Activated T-helper 17 cell treated with anti-CD3 and anti-CD28 coated beads, Interleukin-2, amount 50 U/mL, for 72 hours (primary cell): ENCODE measurements around the gene PURB. TPM values are rescaled to one million over a fixed set of nuclear protein-coding genes. Genes with fewer than 3 reads are reported as not detected.

ENCODE experiments used
- ATAC-seq: fragments of 150-1000 bp; cut with Tn5 transposase; replicated peaks from 2 replicates; pipeline ENCODE4 v1.10.0; 2021; ENCODE audit warnings: mild to moderate bottlenecking, moderate library complexity
- H3K27ac Mint-ChIP-seq: one replicate; pipeline ENCODE4 v1.8.0; 2022; ENCODE audit warnings: mixed read lengths
- H3K27me3 Mint-ChIP-seq: one replicate; pipeline ENCODE4 v1.8.0; 2022; ENCODE audit warnings: mixed read lengths
- H3K36me3 Mint-ChIP-seq: one replicate; pipeline ENCODE4 v1.8.0; 2022; ENCODE audit warnings: low read depth, mild to moderate bottlenecking, mixed read lengths
- H3K4me1 Mint-ChIP-seq: one replicate; pipeline ENCODE4 v1.8.0; 2022; ENCODE audit warnings: mixed read lengths
- H3K4me3 Mint-ChIP-seq: one replicate; pipeline ENCODE4 v1.8.0; 2022; ENCODE audit warnings: mild to moderate bottlenecking, mixed read lengths
- H3K9me3 Mint-ChIP-seq: one replicate; pipeline ENCODE4 v1.8.0; 2022; ENCODE audit warnings: mixed read lengths
- total RNA-seq, 2 donors: library from RNA; stranded (reverse); gene quantifications; one replicate each; pipeline ENCODE4 v1.2.3, GENCODE V29; 2022

Gene PURB
- total RNA-seq, 2 donors from 2014 or later: 22.5 to 24.5 TPM

DNA sequence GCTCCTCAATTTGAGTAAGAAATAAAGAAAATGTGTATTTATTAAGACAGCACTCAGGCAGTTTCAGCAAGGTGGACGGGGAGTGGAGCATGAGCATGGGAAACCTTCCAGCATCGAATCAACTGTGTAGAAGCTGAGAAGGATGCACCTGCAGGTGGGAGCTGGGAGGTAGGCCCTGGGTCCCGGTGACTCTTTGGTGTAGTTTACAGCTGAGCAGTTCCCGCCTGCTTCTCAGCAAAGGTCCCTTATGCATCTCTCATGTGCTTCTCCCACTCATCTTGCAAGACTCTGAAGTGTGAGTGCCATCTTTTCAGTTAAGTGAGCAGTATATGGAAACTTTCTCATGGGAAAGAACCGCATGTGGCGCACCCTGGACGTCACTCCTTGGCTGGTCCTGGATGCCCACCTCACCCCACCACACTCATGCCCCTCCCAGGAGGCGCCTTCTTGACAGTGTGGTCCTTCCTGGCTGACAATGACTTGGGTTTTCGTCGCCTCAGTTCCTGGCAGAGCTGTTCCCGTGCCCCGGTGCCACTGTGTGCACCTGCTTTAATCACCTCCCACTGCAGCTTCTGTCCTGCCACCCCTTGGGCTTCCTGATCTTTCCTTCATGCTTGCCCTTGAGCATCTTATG, 19.8 kb upstream of the PURB start:
- Mint-ChIP-seq H3K9me3 (no peaks in the 10 kb centered on the region), H3K27me3 (no peaks in the 10 kb centered on the region), H3K27ac (no peak overlapping the region), H3K4me3 (no peak overlapping the region), H3K4me1 (peaks cover 5% of the 10 kb centered on the region), H3K36me3 (no peaks in the 10 kb centered on the region)
- no peak for ATAC-seq

DNA sequence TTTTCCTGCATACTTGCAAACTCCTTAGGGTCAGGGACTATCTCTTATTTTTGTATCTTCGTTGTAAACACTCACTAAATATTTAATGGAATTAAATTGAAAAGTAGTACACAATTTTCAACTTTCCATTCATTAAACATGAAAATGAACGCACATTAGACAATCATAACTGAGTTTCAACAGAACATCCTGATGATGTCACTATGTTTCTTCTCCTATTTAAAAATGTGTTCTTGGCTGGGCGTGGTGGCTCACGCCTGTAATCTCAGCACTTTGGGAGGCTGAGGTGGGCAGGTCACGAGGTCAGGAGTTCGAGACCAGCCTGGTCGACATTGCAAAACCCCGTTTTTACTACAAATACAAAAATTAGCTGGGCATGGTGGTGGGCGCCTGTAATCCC, 14.1 kb upstream of the PURB start:
- peaks cover 9% of the 10 kb centered on the region for H3K4me1 Mint-ChIP-seq
- no peak overlapping the region for H3K4me3 Mint-ChIP-seq
- no peak overlapping the region for H3K27ac Mint-ChIP-seq
- no peak for ATAC-seq
- H3K36me3 Mint-ChIP-seq: no peaks in the 10 kb centered on the region
- no peaks in the 10 kb centered on the region for H3K9me3 Mint-ChIP-seq
- H3K27me3 Mint-ChIP-seq: no peaks in the 10 kb centered on the region

DNA sequence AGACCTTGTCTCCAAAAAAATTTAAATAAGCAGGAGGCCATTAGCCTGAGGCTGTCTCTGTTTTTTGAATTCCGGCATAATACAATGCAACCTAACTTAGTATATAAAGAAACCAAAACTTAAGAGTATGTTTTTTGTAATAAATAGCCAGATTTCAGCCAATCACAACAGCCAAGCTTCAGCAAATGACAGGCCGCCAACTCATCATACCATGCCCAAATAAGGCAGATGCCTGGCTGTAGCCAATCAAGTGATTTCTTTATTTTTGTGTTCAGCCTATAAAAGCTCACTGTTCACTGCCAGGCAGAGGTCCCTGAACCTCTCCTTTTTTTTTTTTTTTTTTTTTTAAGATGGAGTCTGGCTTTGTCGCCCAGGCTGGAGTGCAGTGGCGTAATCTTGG, 12.7 kb upstream of the PURB start:
- H3K27ac Mint-ChIP-seq: peak overlapping the region; percentile 14
- peak; percentile 68 for ATAC-seq

DNA sequence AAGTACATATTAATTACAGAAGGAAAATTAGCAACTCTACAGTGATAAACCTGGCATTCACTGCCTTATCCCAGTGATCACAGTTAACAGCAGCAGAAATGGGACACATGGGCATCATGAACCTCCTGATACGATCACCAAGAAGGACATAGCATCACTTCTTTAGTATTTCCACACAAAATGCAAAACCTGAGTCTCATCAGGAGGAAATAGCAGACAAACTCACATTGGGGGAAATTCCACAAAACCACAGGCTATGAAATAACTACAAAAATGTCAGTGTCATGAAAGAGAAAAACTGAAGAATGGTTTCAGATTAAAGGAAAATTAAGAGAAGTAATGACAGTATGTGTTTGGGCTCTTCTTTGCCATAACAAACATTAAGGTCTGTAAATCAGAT, 12.0 kb upstream of the PURB start:
- peak overlapping the region; percentile 56 for H3K4me3 Mint-ChIP-seq
- no peaks in the 10 kb centered on the region for H3K27me3 Mint-ChIP-seq
- ATAC-seq: no peak
- peaks cover 9% of the 10 kb centered on the region for H3K4me1 Mint-ChIP-seq
- H3K27ac Mint-ChIP-seq: peak overlapping the region; percentile 14
- H3K9me3 Mint-ChIP-seq: no peaks in the 10 kb centered on the region
- H3K36me3 Mint-ChIP-seq: no peaks in the 10 kb centered on the region

More for the DNA sequence above, 12.7 kb upstream of the PURB start:
- H3K36me3 Mint-ChIP-seq: no peaks in the 10 kb centered on the region
- H3K27me3 Mint-ChIP-seq: no peaks in the 10 kb centered on the region
- H3K9me3 Mint-ChIP-seq: no peaks in the 10 kb centered on the region
- H3K4me1 Mint-ChIP-seq: peaks cover 9% of the 10 kb centered on the region
- peak overlapping the region; percentile 56 for H3K4me3 Mint-ChIP-seq

DNA sequence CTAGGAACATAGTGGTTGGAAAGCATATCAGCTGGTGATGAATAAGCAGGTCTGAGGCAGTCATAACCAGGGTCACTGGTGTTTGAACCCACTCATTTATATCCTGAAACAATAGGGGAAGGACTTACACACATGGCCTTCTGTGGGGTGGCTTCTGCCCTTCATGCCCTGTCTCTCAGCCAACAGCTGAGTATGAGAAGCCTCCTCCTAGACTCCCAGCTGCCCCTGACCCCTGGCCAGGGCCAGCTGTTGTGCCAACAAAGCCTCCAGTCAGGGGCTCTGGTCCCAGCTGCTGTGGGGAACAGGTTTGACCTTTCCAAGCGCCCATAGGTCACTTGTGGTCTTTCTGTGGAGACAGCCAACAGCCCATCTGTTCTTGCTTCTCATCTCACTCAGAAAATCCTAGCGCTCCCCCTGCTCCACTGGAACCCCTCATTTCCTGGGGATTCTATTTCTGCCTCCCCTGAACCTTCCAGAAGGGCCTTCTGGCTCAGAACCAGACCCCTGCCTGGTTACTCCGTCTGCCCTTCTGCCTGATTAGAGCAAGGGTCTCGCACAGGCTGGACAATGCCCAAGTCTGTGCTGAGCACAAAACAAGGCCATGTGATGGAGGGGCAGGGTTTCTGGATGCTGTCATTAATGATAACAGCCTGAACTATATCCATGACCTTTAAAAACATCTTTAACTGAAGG, 9.7 kb upstream of the PURB start:
- H3K9me3 Mint-ChIP-seq: no peaks in the 10 kb centered on the region
- no peaks in the 10 kb centered on the region for H3K27me3 Mint-ChIP-seq
- H3K27ac Mint-ChIP-seq: no peak overlapping the region
- peak; percentile 45 for ATAC-seq
- H3K4me3 Mint-ChIP-seq: no peak overlapping the region
- H3K36me3 Mint-ChIP-seq: no peaks in the 10 kb centered on the region
- peaks cover 20% of the 10 kb centered on the region for H3K4me1 Mint-ChIP-seq

DNA sequence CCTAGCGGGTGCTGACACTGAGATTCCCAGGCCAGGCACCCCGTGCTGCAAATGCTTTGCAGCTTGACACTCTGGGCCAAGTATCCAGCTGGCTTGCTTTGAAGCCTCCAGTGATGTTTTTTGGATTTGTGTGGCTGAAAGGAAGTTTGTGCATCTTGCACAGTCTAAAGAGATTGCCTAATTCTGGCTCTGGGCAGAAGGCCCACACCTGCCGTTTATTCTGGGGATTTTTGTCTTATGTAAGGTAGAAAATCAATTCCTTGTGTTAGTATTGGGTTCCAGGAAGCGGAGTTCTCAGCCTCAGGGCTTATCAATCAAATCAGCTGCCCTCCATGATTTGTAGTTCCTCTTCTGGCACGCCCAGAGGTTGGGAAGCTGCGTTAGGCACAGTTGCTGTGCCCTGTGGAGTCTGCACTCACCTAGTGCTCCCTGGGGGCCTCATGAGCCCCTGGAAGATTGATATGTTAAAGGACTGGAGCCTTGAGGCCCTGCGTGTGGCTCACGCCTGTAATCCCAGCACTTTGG, 8.4 kb upstream of the PURB start:
- H3K36me3 Mint-ChIP-seq: no peaks in the 10 kb centered on the region
- H3K4me1 Mint-ChIP-seq: peaks cover 20% of the 10 kb centered on the region
- no peaks in the 10 kb centered on the region for H3K27me3 Mint-ChIP-seq
- peak overlapping the region; percentile 72 for H3K27ac Mint-ChIP-seq
- H3K9me3 Mint-ChIP-seq: no peaks in the 10 kb centered on the region
- no peak overlapping the region for H3K4me3 Mint-ChIP-seq
- ATAC-seq: no peak

DNA sequence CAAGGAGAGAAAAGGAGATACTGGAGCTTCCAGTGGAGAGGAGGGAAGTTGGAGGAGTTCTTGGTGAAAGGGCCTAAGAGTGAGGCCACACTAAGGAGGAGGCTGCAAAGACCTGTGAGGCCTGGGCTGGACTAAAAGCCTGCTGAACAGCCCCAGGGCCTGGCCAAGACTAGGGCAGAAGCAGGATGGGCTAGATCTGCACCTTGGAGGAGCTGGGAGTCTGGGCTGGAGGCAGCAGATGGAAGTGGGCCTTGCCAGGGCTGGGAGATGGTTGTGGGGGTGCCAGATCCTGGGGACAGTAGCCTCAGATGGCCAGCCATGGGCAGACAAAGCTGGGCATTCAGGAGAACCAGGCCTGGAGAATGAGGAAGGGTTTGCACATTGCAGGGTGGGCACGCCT, 6.5 kb upstream of the PURB start:
- Mint-ChIP-seq H3K4me3 (peak overlapping the region; percentile 39), H3K4me1 (peaks cover 20% of the 10 kb centered on the region)
- ATAC-seq: no peak

DNA sequence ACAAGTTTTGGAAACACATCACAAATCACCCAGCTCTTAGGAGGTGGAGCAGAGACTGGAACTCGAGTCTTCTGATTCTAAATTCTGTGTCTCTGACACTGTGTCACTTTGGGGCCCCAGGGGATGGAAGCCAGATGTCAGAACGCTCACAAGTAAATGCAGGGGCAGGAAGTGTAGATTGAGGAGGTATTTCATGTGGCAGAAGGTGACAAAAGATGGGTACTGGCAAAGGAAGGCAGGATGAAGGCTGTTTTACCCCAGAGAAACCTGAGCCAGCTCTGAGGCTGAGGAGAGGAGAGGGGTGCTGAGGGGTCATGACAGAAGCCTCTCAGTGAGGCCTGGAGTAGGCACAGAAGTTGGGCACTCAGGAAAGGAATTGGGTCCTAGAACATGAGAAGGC, 6.0 kb upstream of the PURB start:
- Mint-ChIP-seq H3K9me3 (no peaks in the 10 kb centered on the region), H3K4me1 (peaks cover 20% of the 10 kb centered on the region), H3K27me3 (no peaks in the 10 kb centered on the region), H3K27ac (peak overlapping the region; percentile 94), H3K4me3 (peak overlapping the region; percentile 39), H3K36me3 (no peaks in the 10 kb centered on the region)
- peak; percentile 56 for ATAC-seq

More for the DNA sequence above, 6.5 kb upstream of the PURB start:
- Mint-ChIP-seq H3K27ac (peak overlapping the region; percentile 94), H3K9me3 (no peaks in the 10 kb centered on the region), H3K27me3 (no peaks in the 10 kb centered on the region), H3K36me3 (no peaks in the 10 kb centered on the region)

DNA sequence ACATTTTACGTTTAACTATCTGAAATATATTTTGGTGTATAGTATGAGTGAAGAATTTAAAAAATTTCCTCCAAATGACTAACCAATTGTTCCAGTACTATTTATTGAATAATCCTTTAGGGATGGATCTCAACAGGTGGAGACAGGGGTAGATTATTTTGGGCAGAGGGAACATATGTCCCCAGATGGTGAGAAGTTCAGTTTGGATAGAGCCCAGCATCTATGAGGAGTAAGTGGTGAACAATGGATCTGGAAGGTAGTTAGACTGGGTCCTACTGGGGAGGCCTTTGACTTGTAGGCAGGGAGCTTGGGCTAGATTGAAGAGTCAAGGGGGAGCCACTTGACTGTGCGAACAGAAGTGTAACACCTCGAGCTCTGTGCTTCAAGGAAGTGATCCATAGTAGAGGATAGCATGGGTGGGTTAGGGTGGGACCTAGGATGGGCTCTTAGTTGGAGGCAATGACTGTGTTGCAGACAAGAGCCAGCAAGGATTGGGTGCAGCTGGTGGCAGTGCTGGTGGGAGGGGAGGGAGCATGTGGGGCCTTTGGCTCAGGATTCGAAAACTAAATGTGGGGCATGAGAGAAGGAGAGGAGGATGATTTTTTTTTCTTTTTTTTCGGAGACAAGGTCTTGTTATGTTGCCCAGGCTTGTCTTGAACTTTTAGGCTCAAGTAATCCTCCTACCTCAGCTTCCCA, 3.9 kb upstream of the PURB start:
- peak overlapping the region; percentile 99 for H3K27ac Mint-ChIP-seq
- H3K4me1 Mint-ChIP-seq: peaks cover 29% of the 10 kb centered on the region
- no peak for ATAC-seq
- H3K27me3 Mint-ChIP-seq: no peaks in the 10 kb centered on the region
- no peaks in the 10 kb centered on the region for H3K9me3 Mint-ChIP-seq
- peaks cover 12% of the 10 kb centered on the region for H3K36me3 Mint-ChIP-seq
- H3K4me3 Mint-ChIP-seq: no peak overlapping the region

DNA sequence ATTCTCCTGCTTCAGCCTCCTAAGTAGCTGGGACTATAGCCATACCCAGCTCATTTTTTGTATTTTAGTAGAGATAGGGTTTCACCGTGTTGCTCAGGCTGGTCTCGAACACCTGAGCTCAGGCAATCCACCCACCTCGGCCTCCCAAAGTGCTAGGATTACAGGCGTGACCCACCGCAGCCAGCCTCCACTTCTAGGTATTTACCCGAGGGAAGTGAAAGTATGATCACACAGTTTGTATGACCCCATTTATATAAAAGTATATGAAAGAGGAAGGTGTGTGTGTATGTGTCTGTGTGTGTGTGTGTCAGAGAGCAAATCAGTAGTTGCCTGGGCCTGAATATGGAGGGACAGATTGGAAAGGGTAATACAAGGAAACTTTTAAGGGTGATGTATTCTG, 2.0 kb upstream of the PURB start:
- H3K27me3 Mint-ChIP-seq: no peaks in the 10 kb centered on the region
- peaks cover 29% of the 10 kb centered on the region for H3K4me1 Mint-ChIP-seq
- peaks cover 31% of the 10 kb centered on the region for H3K36me3 Mint-ChIP-seq
- no peak for ATAC-seq
- H3K9me3 Mint-ChIP-seq: no peaks in the 10 kb centered on the region
- peak overlapping the region; percentile 99 for H3K27ac Mint-ChIP-seq
- peak overlapping the region; percentile 99 for H3K4me3 Mint-ChIP-seq

DNA sequence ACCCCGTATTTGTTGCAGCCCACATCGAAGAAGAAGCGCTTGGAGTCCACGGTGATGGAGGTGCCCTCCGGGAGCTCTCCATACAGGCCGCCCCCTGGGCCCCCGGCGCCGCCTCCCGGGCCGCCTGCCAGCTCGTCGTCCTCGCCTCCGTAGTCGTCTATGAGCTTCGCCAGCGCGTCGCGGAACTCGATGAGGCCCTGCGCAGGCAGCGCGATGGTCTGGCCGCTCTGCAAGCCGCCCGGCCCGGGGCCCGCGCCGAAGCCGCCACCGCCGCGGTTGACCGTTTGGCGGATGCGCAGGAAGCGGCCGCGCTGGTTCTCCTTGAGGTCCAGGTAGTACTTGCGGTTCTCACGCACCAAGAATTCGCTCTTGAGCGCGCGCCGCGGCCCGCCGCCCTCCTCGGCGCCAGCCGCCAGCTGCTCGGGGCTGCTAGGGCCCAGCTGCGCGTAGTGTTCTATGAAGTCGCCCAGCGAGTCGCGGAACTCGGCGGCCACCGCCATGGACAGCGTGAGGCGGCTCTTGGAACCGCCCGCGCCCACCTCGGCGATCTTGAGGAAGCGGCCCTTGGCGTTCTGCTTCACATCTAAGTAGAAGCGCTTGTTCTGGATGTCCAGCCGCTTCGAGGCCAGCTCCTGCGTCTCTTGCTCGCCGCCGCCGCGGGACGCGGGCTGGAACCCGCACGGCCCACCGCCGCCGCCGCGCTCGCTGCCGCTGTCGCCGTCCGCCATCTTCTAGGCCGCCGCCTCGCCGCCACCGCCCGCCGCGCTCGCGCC, 523 bp downstream of the PURB start:
- peaks cover 37% of the 10 kb centered on the region for H3K4me1 Mint-ChIP-seq
- ATAC-seq: peak; percentile 15
- H3K4me3 Mint-ChIP-seq: peak overlapping the region; percentile 99
- peak overlapping the region; percentile 94 for H3K27ac Mint-ChIP-seq
- H3K27me3 Mint-ChIP-seq: no peaks in the 10 kb centered on the region
- H3K36me3 Mint-ChIP-seq: peaks cover 56% of the 10 kb centered on the region
- no peaks in the 10 kb centered on the region for H3K9me3 Mint-ChIP-seq

DNA sequence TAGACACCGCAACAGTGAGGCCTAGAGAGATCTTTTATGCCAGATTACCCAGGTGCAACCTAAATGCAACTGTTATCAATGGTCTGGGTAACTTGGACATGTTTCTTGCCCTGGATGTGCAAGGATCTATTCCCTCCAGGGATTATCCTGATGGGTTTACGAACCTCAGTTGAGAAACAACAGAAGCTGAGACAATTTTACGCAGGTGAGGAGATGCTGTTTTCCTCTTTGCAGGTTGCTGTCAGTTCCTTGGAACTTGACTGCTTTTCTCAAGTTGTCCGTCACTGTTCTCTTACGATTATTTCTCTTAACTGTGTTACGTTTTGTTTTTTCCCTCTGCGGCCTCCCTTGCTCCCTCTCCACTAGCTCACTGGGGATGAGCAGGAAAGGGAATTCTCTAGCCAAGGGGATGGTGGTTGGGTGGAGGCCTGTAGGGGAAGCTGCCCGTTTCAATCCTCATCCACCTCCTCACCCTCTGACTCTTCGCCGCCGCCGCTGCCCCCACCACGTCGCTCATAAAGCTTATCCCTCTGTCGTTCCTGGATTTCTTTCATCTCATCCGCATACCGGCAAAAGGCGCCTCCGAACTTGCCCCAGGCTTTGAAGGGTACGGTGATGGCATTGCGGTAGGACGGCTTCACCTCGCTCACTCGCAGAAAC, 1.2 kb downstream of the PURB start:
- Mint-ChIP-seq H3K4me1 (peaks cover 37% of the 10 kb centered on the region), H3K27me3 (no peaks in the 10 kb centered on the region), H3K4me3 (peak overlapping the region; percentile 99), H3K27ac (peak overlapping the region; percentile 94), H3K36me3 (peaks cover 62% of the 10 kb centered on the region), H3K9me3 (no peaks in the 10 kb centered on the region)
- ATAC-seq: no peak

DNA sequence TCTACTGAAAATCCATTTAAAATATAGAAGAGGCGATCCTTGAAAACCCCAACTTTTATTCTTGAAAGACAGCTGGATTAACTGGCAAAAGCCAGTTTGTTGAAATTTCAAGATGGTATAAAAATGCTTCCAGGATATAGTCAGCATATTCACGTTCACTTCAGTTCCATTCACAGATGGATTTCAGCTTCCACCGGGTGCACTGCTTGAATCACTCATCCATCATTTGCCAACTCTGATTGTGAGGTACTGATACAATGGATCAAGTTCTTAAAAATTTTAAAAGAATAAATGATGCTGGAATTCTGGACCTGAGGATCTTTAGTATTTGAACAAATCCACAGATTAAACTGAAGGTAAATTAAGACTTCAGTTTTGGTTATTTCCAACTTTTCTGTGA, 2.4 kb downstream of the PURB start:
- Mint-ChIP-seq H3K36me3 (peaks cover 71% of the 10 kb centered on the region), H3K27ac (no peak overlapping the region), H3K9me3 (no peaks in the 10 kb centered on the region), H3K4me1 (peaks cover 36% of the 10 kb centered on the region), H3K4me3 (peak overlapping the region; percentile 99), H3K27me3 (no peaks in the 10 kb centered on the region)
- ATAC-seq: no peak

DNA sequence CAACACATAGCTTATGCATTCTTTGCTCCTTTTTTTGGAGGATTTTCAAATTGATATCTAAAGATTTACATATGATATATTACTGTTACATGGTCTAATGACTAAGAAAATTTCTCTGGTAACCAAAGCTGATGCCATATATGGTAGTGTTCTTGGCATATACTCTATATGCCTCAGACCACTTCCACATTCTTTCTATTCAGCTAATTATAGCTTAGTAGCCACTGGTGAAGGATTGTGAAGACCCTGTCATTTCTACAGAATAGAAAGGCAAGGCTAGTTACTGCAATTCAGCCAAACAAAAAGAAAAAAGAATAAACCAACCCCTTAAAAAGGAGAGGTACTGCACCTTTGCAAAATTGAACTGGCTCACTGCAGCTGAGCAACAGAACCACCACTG, 3.7 kb downstream of the PURB start:
- ATAC-seq: no peak
- Mint-ChIP-seq H3K4me1 (peaks cover 29% of the 10 kb centered on the region), H3K27ac (peak overlapping the region; percentile 13), H3K4me3 (peak overlapping the region; percentile 99), H3K36me3 (peaks cover 82% of the 10 kb centered on the region), H3K9me3 (no peaks in the 10 kb centered on the region), H3K27me3 (no peaks in the 10 kb centered on the region)
